Lung (tissue), 12 donors: ENCODE measurements around the gene KRT4. TPM values are rescaled to one million over a fixed set of nuclear protein-coding genes. Genes with fewer than 3 reads are reported as not detected.

Experiments
- ATAC-seq: fragments of 200-7000 bp; cut with Tn5 transposase; one replicate; pipeline ENCODE4 v1.9.1; 2020; ENCODE audit warnings: moderate number of reproducible peaks; ENCODE audit not compliant: insufficient read depth, low FRiP score
- DNase-seq, 3 donors: peaks; one replicate each; pipeline ENCODE4 v3.0.0-alpha.2; 2013 to 2017
- H3K27ac ChIP-seq, 2 donors: one replicate each; pipeline ENCODE4 v1.5.1; 2013; ENCODE audit warnings: mild to moderate bottlenecking in 2 of 2, moderate library complexity in 2 of 2, control low read depth in 1 of 2, inconsistent platforms in 1 of 2, low read depth in 1 of 2, low read length in 1 of 2
- H3K27me3 ChIP-seq, 3 donors: one replicate each; pipeline ENCODE4 v1.5.1; 2013; ENCODE audit warnings: low read length in 2 of 3; ENCODE audit not compliant: control insufficient read depth in 3 of 3, insufficient read depth in 3 of 3
- H3K36me3 ChIP-seq, 4 donors: one replicate each; pipeline ENCODE4 v1.5.1; 2013; ENCODE audit warnings: low read length in 4 of 4, mild to moderate bottlenecking in 1 of 4, moderate library complexity in 1 of 4; ENCODE audit not compliant: control insufficient read depth in 4 of 4, insufficient read depth in 4 of 4
- H3K4me1 ChIP-seq, 5 donors: one replicate each; pipeline ENCODE4 v1.5.1; 2013; ENCODE audit warnings: low read length in 5 of 5, mild to moderate bottlenecking in 2 of 5, moderate library complexity in 1 of 5; ENCODE audit not compliant: control insufficient read depth in 5 of 5, insufficient read depth in 5 of 5
- H3K4me3 ChIP-seq: one replicate; pipeline ENCODE4 v1.5.1; 2013; ENCODE audit warnings: mild to moderate bottlenecking, control low read depth, moderate library complexity
- H3K9ac ChIP-seq, 2 donors: one replicate each; pipeline ENCODE4 v1.5.1; 2013; ENCODE audit warnings: low read length in 2 of 2, control low read depth in 1 of 2; ENCODE audit not compliant: insufficient read depth in 1 of 2
- H3K9me3 ChIP-seq, 4 donors: one replicate each; pipeline ENCODE4 v1.5.1; 2013; ENCODE audit warnings: low read length in 3 of 4, mild to moderate bottlenecking in 1 of 4, moderate library complexity in 1 of 4; ENCODE audit not compliant: control insufficient read depth in 4 of 4, insufficient read depth in 3 of 4
- WGBS, 2 donors: extraction: QIAGEN DNeasy Blood & Tissue Kit; methylation state at CpG; one replicate each; pipeline ENCODE4 v1.1.7; 2013; 5-methylcytosine and 5-hydroxymethylcytosine counted together
- polyA plus RNA-seq, 2 donors: library from polyadenylated mRNA; stranded (reverse); fragments of 200-250 nt; gene quantifications; one replicate each; pipeline ENCODE4 v1.2.1, GENCODE V29; 2013
- total RNA-seq, 2 donors: library from RNA; depleted of rRNA in 1 of 2; stranded (reverse); fragments of >200 nt in 1 of 2; gene quantifications; one replicate each; pipeline ENCODE4 v1.2.1, GENCODE V29; 2014 to 2021
- TF ChIP-seq, protein P1 (sequence below): IDR thresholded peaks from 2 replicates; pipeline ENCODE4 v1.5.1; 2012; ENCODE audit warnings: mild to moderate bottlenecking; ENCODE audit errors: control extremely low read depth, extremely low read depth
- donor health status: control.
- donor health status: control.
- donor health status: Bipolar disorder and iron deficiency.
- donor health status: healthy.
- donor health status: DM: yes; HTN: yes; CAD: no.

KRT4 gene
- total and polyA plus RNA-seq, 4 donors: 1.3 to 7.7 (median 3.4) TPM

DNA sequence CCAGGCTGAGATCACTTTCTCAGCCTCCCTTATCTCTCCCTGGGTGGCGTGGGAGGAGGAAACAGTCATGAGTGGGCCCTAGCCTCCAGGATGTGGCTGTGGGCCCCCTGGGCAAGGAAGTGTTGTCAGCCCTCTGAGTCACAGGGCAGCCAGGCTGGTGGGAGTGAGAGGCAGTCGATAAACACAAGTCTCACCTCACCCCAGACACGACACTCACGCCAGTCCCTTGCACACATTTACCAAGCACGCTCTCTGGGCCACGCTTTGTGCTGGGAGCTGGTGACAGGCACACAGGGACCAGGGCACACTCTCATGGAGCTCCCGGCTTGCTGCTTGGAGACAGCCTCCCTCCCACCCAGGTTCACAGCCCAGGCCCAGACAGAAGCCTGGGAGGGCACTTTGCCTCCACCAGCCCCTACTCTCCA lies 22.1 kb upstream of the KRT4 start:
- Histone ChIP-seq H3K9me3 (no peaks in the 10 kb centered on the region), H3K9ac (no peak overlapping the region), H3K4me3 (no peak overlapping the region), H3K27ac (no peak overlapping the region), H3K36me3 (no peaks in the 10 kb centered on the region), H3K4me1 (no peaks in the 10 kb centered on the region), H3K27me3 (peaks cover 0 to 17% (median 0%) of the 10 kb centered on the region in 3 donors)
- WGBS, 2 donors: 57 to 64% methylated on average over 7 of the region's 7 CpGs
- DNase-seq (no peak), ATAC-seq (peak; percentile 35)
- TF ChIP-seq, protein P1, sequence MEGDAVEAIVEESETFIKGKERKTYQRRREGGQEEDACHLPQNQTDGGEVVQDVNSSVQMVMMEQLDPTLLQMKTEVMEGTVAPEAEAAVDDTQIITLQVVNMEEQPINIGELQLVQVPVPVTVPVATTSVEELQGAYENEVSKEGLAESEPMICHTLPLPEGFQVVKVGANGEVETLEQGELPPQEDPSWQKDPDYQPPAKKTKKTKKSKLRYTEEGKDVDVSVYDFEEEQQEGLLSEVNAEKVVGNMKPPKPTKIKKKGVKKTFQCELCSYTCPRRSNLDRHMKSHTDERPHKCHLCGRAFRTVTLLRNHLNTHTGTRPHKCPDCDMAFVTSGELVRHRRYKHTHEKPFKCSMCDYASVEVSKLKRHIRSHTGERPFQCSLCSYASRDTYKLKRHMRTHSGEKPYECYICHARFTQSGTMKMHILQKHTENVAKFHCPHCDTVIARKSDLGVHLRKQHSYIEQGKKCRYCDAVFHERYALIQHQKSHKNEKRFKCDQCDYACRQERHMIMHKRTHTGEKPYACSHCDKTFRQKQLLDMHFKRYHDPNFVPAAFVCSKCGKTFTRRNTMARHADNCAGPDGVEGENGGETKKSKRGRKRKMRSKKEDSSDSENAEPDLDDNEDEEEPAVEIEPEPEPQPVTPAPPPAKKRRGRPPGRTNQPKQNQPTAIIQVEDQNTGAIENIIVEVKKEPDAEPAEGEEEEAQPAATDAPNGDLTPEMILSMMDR: no peak

GRCh38 chr12:52835271-52836041 lies 21.5 kb upstream of the KRT4 start:
- no peaks in the 10 kb centered on the region for H3K4me1 ChIP-seq
- H3K9me3 ChIP-seq: no peaks in the 10 kb centered on the region
- no peaks in the 10 kb centered on the region for H3K36me3 ChIP-seq
- no peak for DNase-seq
- H3K4me3 ChIP-seq: no peak overlapping the region
- no peak for ATAC-seq
- peaks cover 0 to 16% (median 0%) of the 10 kb centered on the region in 3 donors for H3K27me3 ChIP-seq
- H3K9ac ChIP-seq: no peak overlapping the region
- WGBS, 2 donors: 79 to 84% methylated on average over 13 to 15 of the region's 15 CpGs
- H3K27ac ChIP-seq: no peak overlapping the region
- TF ChIP-seq, protein P1: no peak

DNA sequence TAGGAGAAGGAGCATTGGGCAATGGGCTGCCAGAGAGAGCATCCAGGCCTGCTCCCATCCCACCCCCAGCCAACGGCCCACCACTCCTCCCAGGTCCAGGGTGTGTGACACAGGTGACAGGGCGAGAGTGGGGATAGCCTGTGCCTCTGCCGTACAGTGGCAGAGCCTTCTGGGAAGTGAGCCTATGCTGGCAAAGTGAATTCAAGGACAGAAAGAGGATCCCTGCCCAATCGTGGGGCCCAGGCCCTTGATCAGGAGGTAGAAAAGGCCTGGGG lies 20.7 kb upstream of the KRT4 start:
- 74 to 81% methylated on average over 4 of the region's 4 CpGs for WGBS, 2 donors
- H3K27me3 ChIP-seq: peaks cover 0 to 22% (median 0%) of the 10 kb centered on the region in 3 donors

More for the DNA sequence above, 20.7 kb upstream of the KRT4 start:
- Histone ChIP-seq H3K9me3 (no peaks in the 10 kb centered on the region), H3K27ac (no peak overlapping the region), H3K36me3 (no peaks in the 10 kb centered on the region), H3K4me1 (no peaks in the 10 kb centered on the region), H3K9ac (no peak overlapping the region), H3K4me3 (no peak overlapping the region)
- DNase-seq: no peak
- ATAC-seq: no peak
- TF ChIP-seq, protein P1: no peak
